SU-DHL-6 (cell line): ENCODE measurements around the gene ST3GAL3.

ENCODE experiments used
- H2AFZ ChIP-seq: fragments of 200-600 bp; sonication (generic); 2 replicates; pipeline ENCODE4 v1.6.1; 2014; ENCODE audit warnings: low read depth, mild to moderate bottlenecking, moderate library complexity, mixed read lengths, antibody characterized with exemption, low read length; ENCODE audit not compliant: severe bottlenecking
- H3F3A ChIP-seq: fragments of 200-600 bp; shearing (Covaris generic); 2 replicates; pipeline ENCODE4 v1.6.0; 2016; ENCODE audit warnings: antibody characterized with exemption, mild to moderate bottlenecking; ENCODE audit not compliant: insufficient read depth
- H3K27ac ChIP-seq: fragments of 200-600 bp; sonication (generic); 2 replicates; pipeline ENCODE4 v1.5.1; 2016; ENCODE audit warnings: low read depth, mild to moderate bottlenecking, low read length, moderate library complexity, mixed read lengths
- H3K27me3 ChIP-seq: fragments of 200-600 bp; sonication (generic), shearing (Covaris generic); 2 replicates; pipeline ENCODE4 v1.6.0; 2014; ENCODE audit warnings: mild to moderate bottlenecking, low read length
- H3K36me3 ChIP-seq: fragments of 200-600 bp; sonication (generic); 2 replicates; pipeline ENCODE4 v1.6.1; 2014; ENCODE audit warnings: mild to moderate bottlenecking, low read length, mixed read lengths
- H3K4me2 ChIP-seq: fragments of 300-600, 200-600 bp; shearing (Covaris generic), sonication (generic); 2 replicates; pipeline ENCODE4 v1.6.0; 2014; ENCODE audit warnings: low read length, low read depth, mild to moderate bottlenecking; ENCODE audit not compliant: poor library complexity, severe bottlenecking
- H3K4me3 ChIP-seq: fragments of 200-600 bp; sonication (generic); 2 replicates; pipeline ENCODE4 v1.5.1; 2014; ENCODE audit warnings: antibody characterized with exemption, low read length, mild to moderate bottlenecking, mixed read lengths; ENCODE audit not compliant: insufficient read depth, poor library complexity, severe bottlenecking
- H3K79me2 ChIP-seq: fragments of 200-600 bp; sonication (generic); 2 replicates; pipeline ENCODE4 v1.6.1; 2014; ENCODE audit warnings: mild to moderate bottlenecking, low read length, moderate library complexity; ENCODE audit not compliant: insufficient read depth
- H3K9ac ChIP-seq: fragments of 200-600 bp; sonication (generic); 2 replicates; pipeline ENCODE4 v1.7.0; 2014; ENCODE audit warnings: mild to moderate bottlenecking, low read length
- H3K9me2 ChIP-seq: fragments of 200-600 bp; sonication (generic); replicated peaks from 2 replicates; pipeline ENCODE4 v1.6.1; 2014; ENCODE audit warnings: low read length; ENCODE audit not compliant: insufficient read depth
- H3K9me3 ChIP-seq: fragments of 200-600 bp; sonication (generic); 2 replicates; pipeline ENCODE4 v1.6.1; 2014; ENCODE audit warnings: low read length, mixed read lengths; ENCODE audit not compliant: insufficient read depth
- H4K20me1 ChIP-seq: fragments of 200-600 bp; sonication (generic); 2 replicates; pipeline ENCODE4 v1.6.1; 2014; ENCODE audit warnings: low read depth, mild to moderate bottlenecking, antibody characterized with exemption, low read length, moderate library complexity, mixed read lengths
- EZH2phosphoT487 ChIP-seq: fragments of 200-600 bp; sonication (generic), shearing (Covaris generic); conservative IDR thresholded peaks from 2 replicates; pipeline ENCODE4 v1.6.1; 2018; ENCODE audit warnings: mild to moderate bottlenecking, antibody characterized with exemption, low read length, moderate library complexity, mixed read lengths
- TF ChIP-seq, protein P1 (sequence below): fragments of 200-600 bp; sonication (generic); IDR thresholded peaks from one replicate; pipeline ENCODE4 v1.5.1; 2017; ENCODE audit warnings: antibody characterized with exemption, mild to moderate bottlenecking, low read length, moderate library complexity; ENCODE audit not compliant: insufficient read depth, poor library complexity, severe bottlenecking

The ST3GAL3 gene

DNA sequence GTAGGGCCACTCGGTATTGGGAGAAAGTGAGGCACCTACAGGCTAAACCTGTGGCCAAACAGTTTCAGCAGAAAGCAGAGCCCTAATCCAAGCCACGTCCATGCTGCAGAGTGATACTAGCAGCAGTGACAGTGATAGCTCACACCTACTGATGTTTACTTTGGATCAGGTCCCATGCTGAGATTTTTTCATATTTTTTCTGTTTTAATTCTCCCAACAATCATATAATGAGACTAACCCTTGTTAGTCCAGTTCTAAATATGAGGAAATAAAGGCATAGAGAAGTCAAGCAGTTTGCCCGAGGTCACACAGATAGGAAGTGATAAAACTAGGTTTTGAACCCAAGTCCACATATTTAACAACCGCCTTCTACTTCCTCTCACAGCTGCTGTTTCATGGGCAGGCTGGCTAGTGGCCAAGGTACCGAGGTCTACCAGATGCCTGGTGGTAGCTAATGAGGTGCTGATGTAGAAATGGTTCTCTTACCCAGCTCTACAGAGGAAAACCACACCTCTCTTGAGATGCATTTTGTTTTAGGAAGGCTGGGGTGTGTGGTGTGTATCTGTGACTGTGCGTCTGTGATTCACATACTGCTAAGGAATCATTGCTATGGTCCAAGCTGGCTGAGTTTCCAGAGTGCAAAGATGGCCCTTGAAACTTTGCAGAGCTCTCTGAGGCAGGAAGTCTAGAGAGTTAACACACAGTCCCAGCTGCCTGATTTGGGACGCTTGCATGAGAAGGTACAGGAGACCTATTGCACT, 146.0 kb downstream of the ST3GAL3 start:
- Histone ChIP-seq H3K27ac (peak overlapping the region; percentile 74), H3K9ac (no peak overlapping the region; the same call in 1 of the 2 replicates), H3K27me3 (no peaks in the 10 kb centered on the region), H3K9me2 (no peaks in the 10 kb centered on the region), H3K4me2 (peak overlapping the region; percentile 49), H3K79me2 (no peaks in the 10 kb centered on the region), H4K20me1 (no peaks in the 10 kb centered on the region), H2AFZ (peak overlapping the region; percentile 32), H3K9me3 (no peaks in the 10 kb centered on the region), H3K4me3 (no peak overlapping the region), H3K36me3 (no peaks in the 10 kb centered on the region), H3F3A (no peaks in the 10 kb centered on the region)
- TF ChIP-seq, protein P1, sequence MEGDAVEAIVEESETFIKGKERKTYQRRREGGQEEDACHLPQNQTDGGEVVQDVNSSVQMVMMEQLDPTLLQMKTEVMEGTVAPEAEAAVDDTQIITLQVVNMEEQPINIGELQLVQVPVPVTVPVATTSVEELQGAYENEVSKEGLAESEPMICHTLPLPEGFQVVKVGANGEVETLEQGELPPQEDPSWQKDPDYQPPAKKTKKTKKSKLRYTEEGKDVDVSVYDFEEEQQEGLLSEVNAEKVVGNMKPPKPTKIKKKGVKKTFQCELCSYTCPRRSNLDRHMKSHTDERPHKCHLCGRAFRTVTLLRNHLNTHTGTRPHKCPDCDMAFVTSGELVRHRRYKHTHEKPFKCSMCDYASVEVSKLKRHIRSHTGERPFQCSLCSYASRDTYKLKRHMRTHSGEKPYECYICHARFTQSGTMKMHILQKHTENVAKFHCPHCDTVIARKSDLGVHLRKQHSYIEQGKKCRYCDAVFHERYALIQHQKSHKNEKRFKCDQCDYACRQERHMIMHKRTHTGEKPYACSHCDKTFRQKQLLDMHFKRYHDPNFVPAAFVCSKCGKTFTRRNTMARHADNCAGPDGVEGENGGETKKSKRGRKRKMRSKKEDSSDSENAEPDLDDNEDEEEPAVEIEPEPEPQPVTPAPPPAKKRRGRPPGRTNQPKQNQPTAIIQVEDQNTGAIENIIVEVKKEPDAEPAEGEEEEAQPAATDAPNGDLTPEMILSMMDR, result no peak
- no peak for TF ChIP-seq EZH2phosphoT487

DNA sequence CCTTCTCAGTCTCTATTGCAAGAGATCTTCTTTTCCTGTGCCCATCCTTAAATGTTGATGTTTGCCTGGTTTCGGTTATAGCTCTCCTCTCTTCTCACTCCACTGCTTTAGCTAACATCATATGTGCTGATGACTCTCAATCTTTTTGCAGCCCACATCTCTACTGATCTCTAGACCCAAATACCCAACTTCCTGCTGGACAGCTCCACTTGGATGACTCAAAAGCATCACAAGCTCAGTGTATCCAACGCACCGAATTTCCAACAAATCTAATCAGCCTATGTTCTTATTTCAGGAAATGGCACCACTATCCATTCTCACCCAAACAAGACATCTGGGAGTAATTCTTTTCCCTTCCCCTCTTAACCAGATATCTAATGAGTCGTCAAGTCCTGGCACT, 147.1 kb downstream of the ST3GAL3 start:
- no peaks in the 10 kb centered on the region for H3K36me3 ChIP-seq
- no peaks in the 10 kb centered on the region for H3K9me3 ChIP-seq
- no peak overlapping the region for H3K4me3 ChIP-seq
- no peaks in the 10 kb centered on the region for H4K20me1 ChIP-seq
- TF ChIP-seq, protein P1, result no peak
- TF ChIP-seq EZH2phosphoT487, result no peak
- H3K9me2 ChIP-seq, result no peaks in the 10 kb centered on the region
- no peak overlapping the region for H2AFZ ChIP-seq
- no peaks in the 10 kb centered on the region for H3K79me2 ChIP-seq
- H3K27ac ChIP-seq, result no peak overlapping the region
- no peak overlapping the region for H3K4me2 ChIP-seq
- no peaks in the 10 kb centered on the region for H3K27me3 ChIP-seq
- no peak overlapping the region for H3K9ac ChIP-seq
- H3F3A ChIP-seq, result no peaks in the 10 kb centered on the region

DNA sequence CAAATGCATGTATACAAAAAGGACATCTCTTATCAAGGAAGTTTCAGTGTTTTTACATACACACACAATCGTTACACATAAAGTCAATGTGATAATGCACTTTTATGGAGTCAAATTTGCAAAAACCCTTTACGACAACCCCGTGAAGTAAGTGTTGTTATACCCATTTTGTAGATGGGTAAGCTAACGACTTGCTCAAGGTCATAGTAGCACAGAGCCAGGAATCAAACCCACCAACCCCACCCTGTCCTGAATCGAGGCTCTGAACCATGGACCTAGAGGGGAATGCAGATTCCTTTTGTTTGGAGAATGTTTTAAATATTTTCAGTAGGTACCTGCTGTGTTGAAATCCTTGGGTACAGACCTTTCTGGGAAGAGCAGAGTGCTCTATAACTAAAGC, 148.9 kb downstream of the ST3GAL3 start:
- Histone ChIP-seq H3K9me2 (no peaks in the 10 kb centered on the region), H3K36me3 (no peaks in the 10 kb centered on the region), H3F3A (no peaks in the 10 kb centered on the region), H3K4me3 (no peak overlapping the region), H3K27me3 (no peaks in the 10 kb centered on the region), H3K4me2 (no peak overlapping the region), H3K9ac (no peak overlapping the region), H2AFZ (no peak overlapping the region), H3K79me2 (no peaks in the 10 kb centered on the region), H3K27ac (no peak overlapping the region), H3K9me3 (no peaks in the 10 kb centered on the region), H4K20me1 (no peaks in the 10 kb centered on the region)
- no peak for TF ChIP-seq EZH2phosphoT487
- TF ChIP-seq, protein P1, result no peak
